ENCODE data around the gene PNLDC1.
"Not testable (repeated sequence)": the region's sequence is repeated elsewhere in the genome, so short reads cannot be mapped to it uniquely, and the experiment has no call there.

PNLDC1 gene

GRCh38 chr6:159849851-159850250 is 49.8 kb downstream of the PNLDC1 start:
- DNase-seq (ENCODE audit: low read depth), result not testable (repeated sequence)

DNA sequence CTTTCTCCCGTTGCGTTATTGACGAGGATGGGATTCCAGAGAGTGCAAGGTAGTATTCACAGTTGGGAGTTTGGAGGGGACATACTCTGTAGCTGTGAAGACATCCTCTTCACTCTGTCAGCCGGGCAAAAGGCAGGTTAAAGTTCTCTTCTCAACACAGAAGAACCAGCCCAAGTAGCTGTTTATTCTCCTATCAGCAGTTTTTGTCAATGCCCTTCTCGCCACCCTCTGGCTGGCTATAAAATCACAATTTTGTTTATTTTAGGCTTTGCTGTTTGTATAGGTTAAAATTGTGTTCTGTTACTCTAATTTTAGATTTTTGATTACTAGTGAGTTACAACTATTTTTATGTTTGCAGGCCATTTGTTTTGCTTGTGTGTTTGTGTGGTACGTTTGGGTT is 52.8 kb downstream of the PNLDC1 start:
- no peak for DNase-seq (ENCODE audit: low read depth)

DNA sequence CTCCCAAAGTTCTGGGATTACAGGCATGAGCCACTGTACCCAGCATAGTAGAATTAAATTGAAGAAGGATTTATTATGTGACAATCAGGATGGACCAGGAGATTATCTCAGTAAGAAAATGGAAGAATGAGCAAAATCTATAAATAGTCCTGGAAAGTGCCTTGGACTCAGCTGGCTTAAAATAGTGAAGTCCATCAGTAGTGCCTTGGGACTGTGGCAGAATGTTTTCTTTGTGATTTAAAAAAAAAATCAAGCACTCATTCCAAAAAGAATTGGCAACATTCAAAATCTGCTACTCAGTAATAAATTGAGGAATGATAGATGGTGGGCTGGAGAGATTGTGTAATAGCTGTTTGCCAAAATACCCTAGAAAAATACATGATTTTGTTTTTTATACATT is 53.7 kb downstream of the PNLDC1 start:
- no peak for DNase-seq (ENCODE audit: low read depth)

- DNase-seq (ENCODE audit: low read depth), result no peak
Measured at GRCh38 chr6:159854959-159855358, 54.9 kb downstream of the PNLDC1 start.

- DNase-seq (ENCODE audit: low read depth), result no peak
Measured at GRCh38 chr6:159858259-159858658, 58.2 kb downstream of the PNLDC1 start.

GRCh38 chr6:159860482-159860881 is 60.4 kb downstream of the PNLDC1 start:
- DNase-seq (ENCODE audit: low read depth), result no peak

GRCh38 chr6:159862103-159862502 is 62.0 kb downstream of the PNLDC1 start:
- no peak for DNase-seq (ENCODE audit: low read depth)

DNA sequence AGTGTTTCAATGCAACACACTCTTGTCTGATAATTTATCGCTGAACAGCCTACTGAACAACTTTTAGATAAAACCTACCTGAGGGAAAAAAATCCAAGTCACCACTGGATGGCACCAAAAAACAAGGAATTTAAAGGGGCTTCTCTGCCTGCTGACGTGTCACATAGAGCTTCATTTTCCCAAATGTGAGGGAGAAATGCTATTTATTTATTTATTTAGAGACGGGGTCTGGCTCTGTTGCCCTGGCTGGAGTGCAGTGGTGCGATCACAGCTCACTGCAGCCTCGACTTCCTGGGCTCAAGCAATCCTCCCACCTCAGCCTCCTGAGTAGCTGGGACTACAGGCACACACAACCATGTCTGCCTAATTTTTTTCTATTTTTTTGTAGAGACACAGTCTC is 63.3 kb downstream of the PNLDC1 start:
- not testable (repeated sequence) for DNase-seq (ENCODE audit: low read depth)

DNA sequence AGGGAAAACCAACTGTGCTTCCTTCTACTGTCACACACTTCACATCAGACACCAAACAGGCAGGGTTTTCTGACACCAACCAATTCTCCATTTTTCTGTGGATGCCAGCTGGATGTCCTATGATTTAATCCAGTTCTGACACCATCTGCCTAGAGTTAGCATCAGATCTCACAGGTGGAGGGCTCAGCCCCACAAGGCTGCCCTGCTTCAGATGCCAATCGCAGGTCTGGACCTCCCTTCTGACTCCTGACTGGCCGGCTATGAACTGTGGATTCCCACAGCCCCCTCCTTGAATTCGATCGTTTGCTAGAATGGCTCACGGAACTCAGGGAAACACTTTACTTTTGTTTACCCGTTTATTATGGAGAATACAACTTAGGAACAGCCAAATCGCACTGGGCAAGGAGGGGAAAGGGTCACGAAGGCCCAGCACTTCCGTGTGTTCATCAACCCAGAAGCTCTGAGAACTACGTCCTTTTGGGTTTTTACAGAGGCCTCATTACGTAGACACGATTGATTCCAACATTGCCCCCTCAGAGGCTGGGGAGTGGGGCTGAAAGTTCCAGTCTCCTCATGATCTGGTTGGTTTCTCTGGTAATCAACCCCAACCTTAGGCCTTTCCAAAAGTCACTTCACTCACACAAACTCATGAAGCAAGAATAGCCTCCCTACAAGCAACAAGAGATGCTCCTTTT is 65.3 kb downstream of the PNLDC1 start:
- DNase-seq (ENCODE audit: low read depth), result no peak

GRCh38 chr6:159866286-159867247 is 66.5 kb downstream of the PNLDC1 start:
- no peak for DNase-seq (ENCODE audit: low read depth)

All from activated T-helper 1 cell treated with Interleukin-2 at 50 U/mL for 16 hours (primary cell).